ENCODE results near the gene CPED1. TPM values are rescaled to one million over a fixed set of nuclear protein-coding genes. Genes with fewer than 3 reads are reported as not detected.

Gene CPED1
- total RNA-seq, 2 donors from 2014 or later: 5.3 to 7.3 TPM

GRCh38 chr7:121159553-121159952 is 171.0 kb downstream of the CPED1 start:
- Histone ChIP-seq H3K27me3 (no peaks in the 10 kb centered on the region), H3K27ac (no peak overlapping the region), H3K9me3 (no peaks in the 10 kb centered on the region), H3K4me1 (no peaks in the 10 kb centered on the region), H3K36me3 (replicated peaks in 1 of 2; ENCODE audit: insufficient read depth in 1 of 2, low read depth in 2 of 2) (no peaks in the 10 kb centered on the region), H3K4me3 (no peak overlapping the region)
- ATAC-seq: no peak
- no peak for DNase-seq
- intact Hi-C loops (cut with DNase I): no loop called here
- 68% methylated on average over 3 of the region's 3 CpGs for WGBS, 2 donors
- TF ChIP-seq POLR2A (IDR thresholded peaks at IDR 0.05) (no peak), CTCF (IDR thresholded peaks at IDR 0.05) (no peak)

- TF ChIP-seq CTCF (IDR thresholded peaks at IDR 0.05): no peak
- TF ChIP-seq POLR2A (IDR thresholded peaks at IDR 0.05): no peak
- Histone ChIP-seq H3K27me3 (no peaks in the 10 kb centered on the region), H3K4me3 (no peak overlapping the region), H3K4me1 (no peaks in the 10 kb centered on the region), H3K9me3 (no peaks in the 10 kb centered on the region), H3K27ac (no peak overlapping the region), H3K36me3 (replicated peaks in 1 of 2; ENCODE audit: insufficient read depth in 1 of 2, low read depth in 2 of 2) (no peaks in the 10 kb centered on the region)
- ATAC-seq: no peak
- DNase-seq: no peak
- WGBS, 2 donors: 61 to 67% methylated on average over 4 of the region's 4 CpGs
- intact Hi-C loops (cut with DNase I): no loop called here
Measured at GRCh38 chr7:121160150-121161008, 171.9 kb downstream of the CPED1 start.

- Histone ChIP-seq H3K36me3 (replicated peaks in 1 of 2; ENCODE audit: insufficient read depth in 1 of 2, low read depth in 2 of 2) (no peaks in the 10 kb centered on the region), H3K9me3 (no peaks in the 10 kb centered on the region), H3K4me1 (no peaks in the 10 kb centered on the region), H3K27me3 (no peaks in the 10 kb centered on the region), H3K27ac (no peak overlapping the region), H3K4me3 (no peak overlapping the region)
- no peak for TF ChIP-seq CTCF (IDR thresholded peaks at IDR 0.05)
- no peak for TF ChIP-seq POLR2A (IDR thresholded peaks at IDR 0.05)
- DNase-seq (no peak), ATAC-seq (no peak)
- intact Hi-C loops (cut with DNase I): no loop called here
Measured at GRCh38 chr7:121163699-121164098, 175.2 kb downstream of the CPED1 start.

GRCh38 chr7:121164247-121164646 is 175.7 kb downstream of the CPED1 start:
- no peak for ATAC-seq
- Histone ChIP-seq H3K36me3 (replicated peaks in 1 of 2; ENCODE audit: insufficient read depth in 1 of 2, low read depth in 2 of 2) (no peaks in the 10 kb centered on the region), H3K9me3 (no peaks in the 10 kb centered on the region), H3K4me3 (no peak overlapping the region), H3K27ac (no peak overlapping the region), H3K4me1 (no peaks in the 10 kb centered on the region), H3K27me3 (no peaks in the 10 kb centered on the region)
- no peak for DNase-seq
- TF ChIP-seq CTCF (IDR thresholded peaks at IDR 0.05) (no peak), POLR2A (IDR thresholded peaks at IDR 0.05) (no peak)
- WGBS, 2 donors: 83 to 92% methylated on average over 3 of the region's 3 CpGs
- intact Hi-C loops (cut with DNase I): no loop called here

GRCh38 chr7:121166916-121167315 is 178.4 kb downstream of the CPED1 start:
- 47 to 67% methylated on average over 3 of the region's 3 CpGs for WGBS, 2 donors
- Histone ChIP-seq H3K36me3 (replicated peaks in 1 of 2; ENCODE audit: insufficient read depth in 1 of 2, low read depth in 2 of 2) (no peaks in the 10 kb centered on the region), H3K4me1 (no peaks in the 10 kb centered on the region), H3K27ac (no peak overlapping the region), H3K9me3 (no peaks in the 10 kb centered on the region), H3K27me3 (no peaks in the 10 kb centered on the region), H3K4me3 (no peak overlapping the region)
- ATAC-seq: no peak
- DNase-seq: no peak
- TF ChIP-seq POLR2A (IDR thresholded peaks at IDR 0.05) (no peak), CTCF (IDR thresholded peaks at IDR 0.05) (no peak)
- intact Hi-C loops (cut with DNase I): no loop called here

All from body of pancreas (tissue), 4 donors.